Vagina (tissue), 2 donors: ENCODE measurements around the gene TANK.

ENCODE experiments used
- POLR2A ChIP-seq, 2 donors: fragments of 450-650 bp; IDR thresholded peaks; one replicate each; pipeline ENCODE4 v1.6.1; 2017; ENCODE audit warnings: antibody characterized with exemption in 2 of 2, mild to moderate bottlenecking in 2 of 2, moderate library complexity in 2 of 2
- POLR2AphosphoS5 ChIP-seq, 2 donors: sonication (generic); formaldehyde crosslinking; IDR thresholded peaks; one replicate each; pipeline ENCODE4 v1.9.0; 2017; ENCODE audit warnings: antibody characterized with exemption in 2 of 2, mild to moderate bottlenecking in 2 of 2, low read depth in 1 of 2; ENCODE audit not compliant: insufficient read depth in 1 of 2
- TF ChIP-seq, protein P1 (sequence below), 3 experiments: fragments of 450-650 bp in 2 of 3; fragments of 200-600 bp in 1 of 3; sonication (generic) in 1 of 3; IDR thresholded peaks; one replicate each; pipeline ENCODE4 v1.5.1; 2017 to 2019; ENCODE audit warnings: antibody characterized with exemption in 3 of 3, mild to moderate bottlenecking in 2 of 3, moderate library complexity in 2 of 3

DNA sequence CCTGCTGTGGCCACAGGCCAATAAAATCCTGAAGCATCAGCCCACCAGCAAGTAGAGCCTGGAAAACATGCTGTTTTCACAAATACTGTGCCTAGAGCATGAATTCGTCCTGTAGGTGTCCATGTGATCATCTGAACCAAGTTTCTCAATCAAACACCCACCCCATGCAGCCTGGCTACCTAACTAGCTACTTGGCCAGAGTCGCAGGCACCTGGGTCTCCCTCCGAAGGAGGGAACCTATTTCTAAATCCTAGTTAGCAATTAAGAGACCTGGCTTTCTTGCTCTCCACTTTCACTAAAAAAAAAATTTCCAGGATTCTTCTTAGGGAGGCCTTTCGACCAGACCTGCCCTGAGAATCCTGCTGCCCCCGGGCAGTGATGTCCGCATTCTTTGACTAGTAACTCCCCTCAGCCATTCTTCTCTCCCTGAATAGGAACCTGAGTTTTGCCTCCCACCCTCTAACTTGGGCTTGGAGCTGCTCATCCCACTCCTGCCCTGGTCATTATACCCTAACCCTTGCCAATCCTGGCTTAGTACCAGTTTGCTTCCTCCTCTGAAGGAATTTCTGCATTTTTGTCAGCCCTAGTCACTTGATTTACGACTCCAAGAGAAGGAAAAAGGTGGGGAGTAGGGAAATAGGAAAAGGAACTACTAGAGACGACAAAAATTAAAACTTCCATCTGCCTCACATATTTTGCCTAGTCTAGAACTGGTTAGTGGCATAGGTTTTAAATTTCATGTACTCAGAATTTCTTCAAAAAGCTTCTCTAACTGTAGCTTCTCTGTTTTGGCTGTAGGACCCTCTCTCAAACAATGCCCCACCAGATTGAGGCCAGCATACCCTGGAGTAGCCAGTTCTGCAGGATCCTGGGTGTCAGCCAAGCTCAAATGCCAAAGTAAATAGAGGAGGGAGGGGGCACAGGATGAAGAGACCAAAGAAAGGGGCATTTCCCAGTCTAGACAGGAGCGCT, 25.4 kb upstream of the TANK start:
- TF ChIP-seq, protein P1, sequence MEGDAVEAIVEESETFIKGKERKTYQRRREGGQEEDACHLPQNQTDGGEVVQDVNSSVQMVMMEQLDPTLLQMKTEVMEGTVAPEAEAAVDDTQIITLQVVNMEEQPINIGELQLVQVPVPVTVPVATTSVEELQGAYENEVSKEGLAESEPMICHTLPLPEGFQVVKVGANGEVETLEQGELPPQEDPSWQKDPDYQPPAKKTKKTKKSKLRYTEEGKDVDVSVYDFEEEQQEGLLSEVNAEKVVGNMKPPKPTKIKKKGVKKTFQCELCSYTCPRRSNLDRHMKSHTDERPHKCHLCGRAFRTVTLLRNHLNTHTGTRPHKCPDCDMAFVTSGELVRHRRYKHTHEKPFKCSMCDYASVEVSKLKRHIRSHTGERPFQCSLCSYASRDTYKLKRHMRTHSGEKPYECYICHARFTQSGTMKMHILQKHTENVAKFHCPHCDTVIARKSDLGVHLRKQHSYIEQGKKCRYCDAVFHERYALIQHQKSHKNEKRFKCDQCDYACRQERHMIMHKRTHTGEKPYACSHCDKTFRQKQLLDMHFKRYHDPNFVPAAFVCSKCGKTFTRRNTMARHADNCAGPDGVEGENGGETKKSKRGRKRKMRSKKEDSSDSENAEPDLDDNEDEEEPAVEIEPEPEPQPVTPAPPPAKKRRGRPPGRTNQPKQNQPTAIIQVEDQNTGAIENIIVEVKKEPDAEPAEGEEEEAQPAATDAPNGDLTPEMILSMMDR (IDR thresholded peaks at IDR 0.05), result no peak
- no peak for TF ChIP-seq POLR2A (IDR thresholded peaks at IDR 0.05)
- no peak for TF ChIP-seq POLR2AphosphoS5 (IDR thresholded peaks at IDR 0.05; ENCODE audit: insufficient read depth in 1 of 2, low read depth in 1 of 2)
